Measurements from ENCODE around the gene CNGA1.
"Not testable (repeated sequence)": the region's sequence is repeated elsewhere in the genome, so short reads cannot be mapped to it uniquely, and the experiment has no call there.

CNGA1 gene

GRCh38 chr4:47968847-47969246 is 47.6 kb downstream of the CNGA1 start:
- no peak for DNase-seq (ENCODE audit: low spot score)

- DNase-seq (ENCODE audit: low spot score): no peak
Measured at GRCh38 chr4:47954677-47955076, 61.8 kb downstream of the CNGA1 start.

- DNase-seq (ENCODE audit: low spot score): no peak
Measured at GRCh38 chr4:47954245-47954644, 62.2 kb downstream of the CNGA1 start.

DNA sequence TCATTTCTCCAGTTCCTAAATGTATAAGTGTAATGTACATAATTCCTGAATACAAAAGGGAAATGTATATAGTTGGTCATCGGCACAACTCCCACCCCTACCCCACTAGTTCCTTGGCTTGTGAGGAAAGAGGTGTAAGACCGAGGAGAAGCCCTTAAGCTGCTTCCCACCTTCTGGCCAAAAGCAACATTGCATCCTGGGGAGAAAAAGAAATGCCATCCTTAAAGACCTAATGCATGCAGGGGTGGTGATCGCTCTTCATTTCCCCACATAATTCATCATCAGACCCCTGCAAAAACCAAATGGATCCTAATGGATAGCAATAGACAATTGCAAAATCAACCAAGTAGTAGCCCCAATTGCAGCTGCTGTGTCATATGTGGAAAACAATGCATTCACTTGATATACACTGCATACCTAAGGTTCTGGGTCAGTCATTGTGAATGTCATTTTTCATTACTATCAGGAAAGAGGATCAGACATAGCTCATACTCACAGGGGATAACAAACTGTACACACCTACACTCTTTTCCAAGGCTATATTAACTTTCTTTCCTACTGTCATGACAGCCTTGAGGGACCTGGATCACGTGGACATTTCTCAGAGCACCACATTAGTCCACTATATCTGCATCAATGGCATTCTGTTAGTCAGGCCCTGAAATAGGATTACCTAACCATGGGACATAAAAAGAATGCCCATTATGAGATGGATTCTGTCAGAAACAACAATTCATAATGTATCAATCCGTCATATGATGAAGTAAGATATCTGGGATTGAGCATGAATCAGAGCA is 70.4 kb downstream of the CNGA1 start:
- no peak for DNase-seq (ENCODE audit: low spot score)

- DNase-seq (ENCODE audit: low spot score): no peak
Measured at GRCh38 chr4:47942081-47942819, 74.2 kb downstream of the CNGA1 start.

DNA sequence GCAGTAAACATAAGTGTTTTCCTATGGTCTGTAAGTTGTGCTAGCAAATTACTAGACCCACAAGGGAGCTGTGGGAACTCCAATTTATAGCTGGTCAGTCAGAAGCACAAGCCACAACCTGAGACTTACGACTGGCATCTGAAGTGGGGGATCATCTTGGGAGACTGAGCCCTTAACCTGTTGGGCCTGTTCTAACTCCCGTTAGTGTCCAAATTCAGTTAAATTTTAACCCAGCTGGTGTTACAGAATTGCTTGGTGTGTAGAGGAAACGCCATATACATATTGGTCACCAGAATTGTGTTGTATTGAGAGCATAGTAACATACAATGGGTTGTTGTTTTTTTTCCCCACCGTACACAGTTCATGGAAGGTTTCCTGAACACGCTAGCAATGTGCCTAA is 77.0 kb downstream of the CNGA1 start:
- DNase-seq (ENCODE audit: low spot score): no peak

- DNase-seq (ENCODE audit: low spot score): no peak
Measured at GRCh38 chr4:47936336-47936735, 80.1 kb downstream of the CNGA1 start.

DNA sequence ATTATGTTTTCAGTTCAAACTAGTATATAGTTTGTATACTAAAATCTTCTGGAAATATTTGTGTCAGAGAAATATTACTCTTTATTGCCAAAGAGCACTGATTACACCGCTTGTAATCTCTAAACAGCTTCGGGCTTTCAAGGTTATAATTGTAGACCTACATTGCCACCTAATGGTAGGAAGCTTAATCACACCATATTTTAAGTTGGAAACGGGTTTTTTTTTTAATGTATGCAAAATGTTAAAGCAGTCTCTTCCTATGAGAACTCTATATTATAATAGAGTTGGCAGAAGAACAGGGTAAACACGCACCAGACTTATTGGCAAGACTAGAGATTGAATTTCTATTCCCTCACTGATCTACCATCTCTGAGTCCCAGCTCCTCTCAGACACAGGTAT is 82.6 kb downstream of the CNGA1 start:
- peak; percentile 80 for DNase-seq (ENCODE audit: low spot score)

GRCh38 chr4:47930971-47931804 is 85.3 kb downstream of the CNGA1 start:
- no peak for DNase-seq (ENCODE audit: low spot score)

DNA sequence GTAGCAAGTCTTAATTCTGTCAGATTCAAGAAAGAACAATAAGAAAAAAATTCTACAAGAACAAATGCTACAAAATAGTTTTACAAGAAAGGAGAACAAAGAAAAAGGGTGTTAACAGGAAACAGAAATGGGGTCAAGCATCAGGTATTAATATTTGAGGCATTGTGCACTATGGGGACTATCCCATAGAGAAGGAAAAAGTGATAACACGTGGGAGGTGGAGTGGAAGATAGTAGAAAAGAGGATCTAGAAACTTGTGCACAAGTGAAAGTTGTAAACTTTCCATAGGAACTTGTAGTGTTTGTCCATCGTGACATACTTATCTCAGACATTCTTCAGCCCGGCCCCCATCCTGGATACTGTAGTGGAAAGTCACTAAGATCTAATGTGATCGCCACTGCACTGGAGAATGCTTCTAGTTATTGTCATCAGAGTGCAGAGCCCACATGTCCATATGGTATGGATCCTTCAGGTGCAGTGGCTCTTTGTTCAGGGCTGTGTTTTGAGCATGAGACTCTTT is 86.7 kb downstream of the CNGA1 start:
- no peak for DNase-seq (ENCODE audit: low spot score)

GRCh38 chr4:47926667-47927258 is 89.7 kb downstream of the CNGA1 start:
- peak; percentile 69 for DNase-seq (ENCODE audit: low spot score)

DNA sequence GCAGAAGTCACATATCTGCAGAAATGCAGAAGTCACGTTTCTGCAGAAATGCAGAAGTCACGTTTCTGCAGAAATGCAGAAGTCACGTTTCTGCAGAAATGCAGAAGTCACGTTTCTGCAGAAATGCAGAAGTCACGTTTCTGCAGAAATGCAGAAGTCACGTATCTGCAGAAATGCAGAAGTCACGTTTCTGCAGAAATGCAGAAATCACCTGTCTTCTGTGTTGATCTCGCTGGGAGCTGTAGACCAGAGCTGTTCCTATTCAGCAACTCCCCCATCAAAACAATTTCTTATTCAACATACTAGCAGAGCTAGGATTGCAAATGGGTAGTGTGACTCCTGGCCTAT is 93.2 kb downstream of the CNGA1 start:
- DNase-seq (ENCODE audit: low spot score): not testable (repeated sequence)

GRCh38 chr4:47922436-47923260 is 93.8 kb downstream of the CNGA1 start:
- not testable (repeated sequence) for DNase-seq (ENCODE audit: low spot score)

DNA sequence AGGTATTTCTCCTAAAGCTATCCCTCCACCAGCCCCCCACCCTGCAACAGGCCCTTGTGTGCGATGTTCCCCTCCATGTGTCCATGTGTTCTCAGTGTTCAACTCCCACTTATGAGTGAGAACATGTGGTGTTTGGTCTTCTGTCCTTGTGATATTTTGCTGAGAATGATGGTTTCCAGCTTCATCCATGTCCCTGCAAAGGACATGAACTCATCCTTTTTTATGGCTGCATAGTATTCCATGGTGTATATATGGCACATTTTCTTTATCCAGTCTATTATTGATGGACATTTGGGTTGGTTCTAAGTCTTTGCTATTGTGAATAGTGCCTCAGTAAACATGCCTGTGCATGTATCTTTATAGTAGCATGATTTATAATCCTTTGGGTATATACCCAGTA is 99.3 kb downstream of the CNGA1 start:
- DNase-seq (ENCODE audit: low spot score): not testable (repeated sequence)

- DNase-seq (ENCODE audit: low spot score): peak; percentile 15
Measured at GRCh38 chr4:47915378-47915777, 101.1 kb downstream of the CNGA1 start.

DNA sequence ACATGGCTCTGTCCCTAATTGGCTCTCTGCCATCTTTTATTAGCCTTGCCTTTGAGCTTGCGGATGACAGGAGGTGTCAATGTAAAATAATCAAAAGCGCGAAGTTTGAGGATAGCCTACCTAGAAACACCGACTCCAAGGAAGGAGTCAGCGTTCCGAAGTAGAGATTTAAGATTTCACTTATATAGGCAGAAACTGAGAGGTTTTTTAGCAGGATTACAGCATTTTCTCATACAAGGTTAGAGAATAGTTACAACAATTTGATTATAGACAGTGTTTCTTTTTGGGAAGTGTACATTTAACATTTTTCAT is 101.6 kb downstream of the CNGA1 start:
- no peak for DNase-seq (ENCODE audit: low spot score)

- peak; percentile 97 for DNase-seq (ENCODE audit: low spot score)
Measured at GRCh38 chr4:47914220-47914925, 102.1 kb downstream of the CNGA1 start, which contains the start of gene NFXL1. Gene NFXL1 (minus strand): TSS chr4:47914583. CDS start chr4:47914203, 380 bp downstream.

DNA sequence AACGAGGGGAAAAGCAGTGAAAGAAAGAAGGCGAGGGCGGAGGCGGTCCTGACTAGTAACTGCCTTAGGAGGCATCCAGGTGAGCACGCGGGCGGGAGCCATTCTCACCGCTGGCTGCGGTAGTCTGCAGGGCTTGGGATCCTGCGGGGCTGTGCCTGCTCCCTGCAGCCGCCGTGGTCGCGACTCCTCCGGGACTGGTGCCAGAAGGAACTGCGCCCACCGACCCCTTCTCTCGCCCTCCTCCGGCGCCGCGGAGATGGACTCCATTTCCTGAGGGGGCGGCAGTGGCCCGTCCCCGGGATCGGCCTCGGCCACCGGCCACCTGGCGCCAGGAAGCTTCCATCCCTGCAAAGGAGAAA is 102.6 kb downstream of the CNGA1 start:
- DNase-seq (ENCODE audit: low spot score): peak; percentile 35

DNA sequence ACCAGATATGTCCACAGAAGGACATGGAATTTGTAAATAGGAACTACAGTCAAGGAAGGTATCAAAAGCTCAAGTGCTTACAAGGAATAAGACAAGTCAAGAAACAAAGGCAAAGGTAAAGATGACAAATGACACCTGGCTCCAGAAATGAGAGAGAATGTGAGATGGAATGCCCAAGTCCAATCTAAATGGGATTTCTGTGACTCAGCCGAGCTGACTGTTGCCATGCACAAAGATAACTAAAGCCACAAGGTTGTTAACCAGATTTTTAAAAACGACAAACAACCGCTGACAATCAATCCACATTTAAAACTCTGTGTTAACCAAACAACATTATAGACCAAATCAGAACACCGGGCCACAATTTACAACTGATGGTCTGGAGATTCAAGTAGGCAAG is 103.2 kb downstream of the CNGA1 start:
- no peak for DNase-seq (ENCODE audit: low spot score)

- DNase-seq (ENCODE audit: low spot score): no peak
Measured at GRCh38 chr4:47907089-47907646, 109.3 kb downstream of the CNGA1 start.

Data from NAMALWA (cell line).